HepG2 (cell line): ENCODE measurements around the gene ELMOD3. TPM values are rescaled to one million over a fixed set of nuclear protein-coding genes. Genes with fewer than 3 reads are reported as not detected.

ENCODE experiments used
- ATAC-seq: fragments of 200-7000 bp; cut with Tn5 transposase; 3 replicates; pipeline ENCODE4 v1.9.1; 2020; ENCODE audit warnings: mild to moderate bottlenecking, moderate library complexity
- BruUV-seq: library from RNA; stranded (reverse); fragments of 400-500 nt; replicated peaks from 2 replicates; lab custom pipeline; 2021; lab: Mats Ljungman, UMichigan
- CTCF ChIA-PET: fragments of 300-600 bp; formaldehyde crosslinking; extraction: SDS; loops from one replicate; lab custom pipeline; 2021; ENCODE audit warnings: low total read pairs, inconsistent platforms, low intra/inter-chr PET ratio; lab: Yijun Ruan, JAX
- POLR2A ChIA-PET: fragments of 350-600 bp; sonication (Branson Sonifier 250); formaldehyde crosslinking; loops from one replicate; lab custom pipeline; 2020; ENCODE audit warnings: antibody characterized with exemption, inconsistent platforms; lab: Yijun Ruan, JAX
- DNase-seq: peaks from one replicate; pipeline ENCODE4 v3.0.0-alpha.2; 2015; ENCODE audit warnings: low spot score
- FAIRE-seq: peaks from 3 replicates; lab custom pipeline; 2011; peaks lifted over from hg19 to GRCh38; lab: Jason Lieb, UNC
- H2AFZ ChIP-seq: one replicate; pipeline ENCODE4 v1.6.1; 2011; ENCODE audit warnings: low read length, inconsistent platforms
- H3K27ac ChIP-seq: fragments of 300-600 bp; 3 replicates; pipeline ENCODE4 v1.8.0; 2011; ENCODE audit warnings: mixed run types, mild to moderate bottlenecking, mixed read lengths, low read length, inconsistent platforms; ENCODE audit not compliant: insufficient read depth; ENCODE audit errors: extremely low read length
- H3K27me3 ChIP-seq, 2 experiments: fragments of 200-600 bp in 1 of 2; 2 replicates in 1 of 2; 3 replicates in 1 of 2; pipeline versions ENCODE4 v1.6.0 to v1.8.0; 2011; ENCODE audit warnings: low read length in 2 of 2, mild to moderate bottlenecking in 2 of 2, moderate library complexity in 2 of 2, inconsistent platforms in 1 of 2; ENCODE audit not compliant: insufficient read depth in 2 of 2, control insufficient read depth in 1 of 2
- H3K36me3 ChIP-seq, 2 experiments: fragments of 200-600 bp in 1 of 2; replicated peaks in 1 of 2; 2 replicates in 1 of 2; 3 replicates in 1 of 2; pipeline versions ENCODE4 v1.5.1 to v1.8.0; 2011; ENCODE audit warnings: low read length in 2 of 2, inconsistent platforms in 1 of 2; ENCODE audit not compliant: insufficient read depth in 2 of 2, control insufficient read depth in 1 of 2
- H3K4me1 ChIP-seq: 2 replicates; pipeline ENCODE4 v1.5.1; 2012; ENCODE audit warnings: low read length, inconsistent platforms; ENCODE audit not compliant: insufficient read depth
- H3K4me2 ChIP-seq: 2 replicates; pipeline ENCODE4 v1.6.0; 2011; ENCODE audit warnings: low read depth, low read length, inconsistent platforms
- H3K4me3 ChIP-seq, 3 experiments: fragments of 200-600 bp in 1 of 3; sonication (generic), shearing (Covaris generic) in 1 of 3; replicated peaks in 1 of 3; 2 replicates each; pipeline ENCODE4 v1.5.1; 2011 to 2016; ENCODE audit warnings: low read length in 3 of 3, inconsistent platforms in 2 of 3, low read depth in 2 of 3, mild to moderate bottlenecking in 2 of 3, control low read depth in 1 of 3, mixed read lengths in 1 of 3; ENCODE audit not compliant: insufficient read depth in 1 of 3
- H3K79me2 ChIP-seq: one replicate; pipeline ENCODE4 v1.6.1; 2011; ENCODE audit warnings: low read length, inconsistent platforms; ENCODE audit not compliant: insufficient read depth
- H3K9ac ChIP-seq: 2 replicates; pipeline ENCODE4 v1.6.0; 2011; ENCODE audit warnings: mild to moderate bottlenecking, low read depth, low read length, inconsistent platforms; ENCODE audit not compliant: insufficient read depth
- H3K9me3 ChIP-seq: 2 replicates; pipeline ENCODE4 v1.5.1; 2012; ENCODE audit warnings: mild to moderate bottlenecking, low read length
- H4K20me1 ChIP-seq: 2 replicates; pipeline ENCODE4 v1.6.0; 2011; ENCODE audit warnings: inconsistent platforms, mild to moderate bottlenecking, low read length, moderate library complexity; ENCODE audit not compliant: insufficient read depth
- ATAD3A ChIP-seq: sonication (generic); formaldehyde crosslinking; IDR thresholded peaks from 2 replicates; pipeline ENCODE4 v1.4.0; 2020; ENCODE audit warnings: missing genetic modification reagents
- CBX5 ChIP-seq: sonication (generic); formaldehyde crosslinking; IDR thresholded peaks from 2 replicates; pipeline ENCODE4 v1.4.0; 2020; ENCODE audit warnings: missing genetic modification reagents, borderline replicate concordance
- EHMT2 ChIP-seq: fragments of 200-600 bp; sonication (generic); IDR thresholded peaks from 2 replicates; pipeline ENCODE4 v1.7.0; 2017; ENCODE audit warnings: antibody characterized with exemption, low read depth, low read length, borderline replicate concordance
- ESRRA ChIP-seq: sonication (generic); formaldehyde crosslinking; IDR thresholded peaks from 2 replicates; pipeline ENCODE4 v1.5.1; 2020; ENCODE audit warnings: mild to moderate bottlenecking, low read depth, missing genetic modification reagents
- FOXK2 ChIP-seq: fragments of 450-650 bp; IDR thresholded peaks from 2 replicates; pipeline ENCODE4 v1.6.1; 2016
- KDM5B ChIP-seq: sonication (generic); formaldehyde crosslinking; IDR thresholded peaks from 2 replicates; pipeline ENCODE4 v1.4.0; 2020; ENCODE audit warnings: missing genetic modification reagents, mild to moderate bottlenecking, borderline replicate concordance
- LRRFIP1 ChIP-seq: sonication (generic); formaldehyde crosslinking; conservative IDR thresholded peaks from 2 replicates; pipeline ENCODE4 v1.4.0; 2020; ENCODE audit warnings: missing genetic modification reagents
- THAP9 ChIP-seq: sonication (generic); formaldehyde crosslinking; IDR thresholded peaks from 2 replicates; pipeline ENCODE4; 2020; ENCODE audit warnings: missing genetic modification reagents, mild to moderate bottlenecking, borderline replicate concordance
- ZNF605 ChIP-seq: sonication (generic); formaldehyde crosslinking; IDR thresholded peaks from 2 replicates; pipeline ENCODE4 v1.8.0; 2022; ENCODE audit warnings: mild to moderate bottlenecking, missing genetic modification reagents
- ZNF646 ChIP-seq: sonication (generic); formaldehyde crosslinking; IDR thresholded peaks from 2 replicates; pipeline ENCODE4 v1.9.0; 2021; ENCODE audit warnings: mild to moderate bottlenecking, missing genetic modification reagents
- ZNF773 ChIP-seq: sonication (generic); formaldehyde crosslinking; IDR thresholded peaks from 2 replicates; pipeline ENCODE4 v1.4.0; 2020; ENCODE audit warnings: missing genetic modification reagents, borderline replicate concordance
- WGBS: methylation state at CpG from one replicate; pipeline ENCODE4 v1.1.6; 2017; ENCODE audit warnings: low lambda C conversion rate; 5-methylcytosine and 5-hydroxymethylcytosine counted together
- in situ Hi-C: cut with HindIII; loops from 2 replicates; pipeline ENCODE4 v1.10.0; 2017; ENCODE audit warnings: low pct_unique_long_range_greater_than_20kb; ENCODE audit not compliant: extremely low pct_ligation_motif_present
- intact Hi-C: fragments of 100-400 bp; cut with micrococcal nuclease; formaldehyde crosslinking; loops from one replicate; pipeline ENCODE4 v1.10.0; 2022; ENCODE audit not compliant: unreplicated experiment
- polyA plus RNA-seq, 8 experiments: library from polyadenylated mRNA; depleted of rRNA in 3 of 8; stranded (reverse) in 7 of 8; unstranded in 1 of 8; fragments of >200 nt; fragmentation: Illumina TruSeq in 4 of 8; extraction: Trizol in 4 of 8; gene quantifications; 2 replicates each; pipeline versions ENCODE4 v1.2.1 to v1.2.3, GENCODE V29; 2011 to 2016; ENCODE audit warnings: low read depth in 4 of 8, missing spikeins in 1 of 8, mixed read lengths in 1 of 8; ENCODE audit not compliant: insufficient read depth in 1 of 8
- total RNA-seq, 5 experiments: library from RNA; depleted of rRNA; stranded (reverse); fragments of >200 nt; fragmentation: Illumina TruSeq; extraction: Trizol; gene quantifications; 2 replicates each; pipeline ENCODE4 v1.2.3, GENCODE V29; 2016; ENCODE audit warnings: low read depth in 1 of 5

The ELMOD3 gene
- total and polyA plus RNA-seq, 2 of the 13 experiments (the other 11 are each of a cell fraction or from before 2014, with no cell fraction given): 13.3 to 19.5 TPM

GRCh38 chr2:85436836-85437487 is 82.4 kb downstream of the ELMOD3 start:
- in situ Hi-C loops (no loop called here), intact Hi-C loops (no loop called here)
- Histone ChIP-seq H3K36me3 (no peaks in the 10 kb centered on the region), H4K20me1 (no peaks in the 10 kb centered on the region), H3K9me3 (no peaks in the 10 kb centered on the region), H3K4me3 (no peak overlapping the region), H3K9ac (no peak overlapping the region), H3K4me1 (peaks cover 31% of the 10 kb centered on the region), H2AFZ (no peak overlapping the region), H3K27ac (no peak overlapping the region), H3K27me3 (peaks cover 9 to 68% of the 10 kb centered on the region in 2 experiments), H3K4me2 (peak overlapping the region; percentile 22; the same call in 1 of the 2 replicates), H3K79me2 (no peaks in the 10 kb centered on the region)
- FAIRE-seq: no peak
- ChIA-PET CTCF (no interaction called here), POLR2A (interaction anchor here (0.9 to 5.3 kb wide), 3 partner anchors 9 to 101 kb away, joined by 5 to 26 read pairs (median 5); partner anchors contain the start of gene MAT2A)
- DNase-seq: no peak
- peak; percentile 14 for ATAC-seq
- WGBS: 17% methylated on average over 10 of the region's 10 CpGs
- no TSS peak for BruUV-seq
- no peak for TF ChIP-seq KDM5B (CRISPR knock-in tag)
- peak; percentile 53; the same call in 1 of the 2 replicates for TF ChIP-seq ZNF605 (CRISPR knock-in tag)
- 0 out of 2 replicates have a peak, but pooled peaks have one; percentile 31 for TF ChIP-seq THAP9 (CRISPR knock-in tag)
- no peak for TF ChIP-seq ZNF646 (CRISPR knock-in tag)
- no peak for TF ChIP-seq FOXK2
- no peak for TF ChIP-seq ZNF773 (CRISPR knock-in tag)
- no peak for TF ChIP-seq ESRRA (CRISPR knock-in tag)
- no peak for TF ChIP-seq EHMT2
- no peak for TF ChIP-seq CBX5 (CRISPR knock-in tag)
- TF ChIP-seq ATAD3A (CRISPR knock-in tag): no peak
- no peak for TF ChIP-seq LRRFIP1 (CRISPR knock-in tag)
